Smooth muscle cell (in vitro differentiated cells): ENCODE data around the gene CNOT6L. TPM values are rescaled to one million over a fixed set of nuclear protein-coding genes. Genes with fewer than 3 reads are reported as not detected.

Experiments
- DNase-seq: peaks from one replicate; lab custom pipeline; 2025; ENCODE audit not compliant: unreplicated experiment; lab: John Stamatoyannopoulos, UW
- H2AFZ ChIP-seq: fragments of 200-600 bp; sonication (generic); 2 replicates; pipeline ENCODE4 v1.6.0; 2016; ENCODE audit warnings: antibody characterized with exemption, low read depth, mild to moderate bottlenecking
- H3F3A ChIP-seq: fragments of 200-600 bp; sonication (generic); 2 replicates; pipeline ENCODE4 v1.6.0; 2017; ENCODE audit warnings: antibody characterized with exemption, low read depth
- H3K27ac ChIP-seq: fragments of 200-600 bp; sonication (generic); 2 replicates; pipeline ENCODE4 v1.5.1; 2016; ENCODE audit warnings: low read depth, mild to moderate bottlenecking
- H3K27me3 ChIP-seq: fragments of 200-600 bp; sonication (generic); 2 replicates; pipeline ENCODE4 v1.6.1; 2016; ENCODE audit warnings: low read depth, mild to moderate bottlenecking
- H3K36me3 ChIP-seq: fragments of 200-600 bp; sonication (generic); 2 replicates; pipeline ENCODE4 v1.5.1; 2016; ENCODE audit warnings: low read depth
- H3K4me1 ChIP-seq: fragments of 200-600 bp; sonication (generic); 2 replicates; pipeline ENCODE4 v1.5.1; 2016; ENCODE audit warnings: low read depth
- H3K4me2 ChIP-seq: fragments of 200-600 bp; sonication (generic); 2 replicates; pipeline ENCODE4 v1.6.0; 2016; ENCODE audit warnings: mild to moderate bottlenecking
- H3K4me3 ChIP-seq: fragments of 200-600 bp; sonication (generic); 2 replicates; pipeline ENCODE4 v1.5.1; 2016; ENCODE audit warnings: mild to moderate bottlenecking
- H3K79me2 ChIP-seq: fragments of 200-600 bp; sonication (generic); 2 replicates; pipeline ENCODE4 v1.6.0; 2016; ENCODE audit warnings: low read depth, mild to moderate bottlenecking
- H3K9ac ChIP-seq: fragments of 200-600 bp; sonication (generic); 2 replicates; pipeline ENCODE4 v1.6.0; 2016; ENCODE audit warnings: low read depth
- H3K9me3 ChIP-seq: fragments of 200-600 bp; sonication (generic); replicated peaks from 2 replicates; pipeline ENCODE4 v1.5.1; 2016; ENCODE audit warnings: low read depth
- H4K20me1 ChIP-seq: fragments of 200-600 bp; sonication (generic); 2 replicates; pipeline ENCODE4 v1.6.0; 2016; ENCODE audit warnings: low read depth
- WGBS: methylation state at CpG from one replicate; pipeline ENCODE4 v1.1.7; 2016; ENCODE audit warnings: low lambda C conversion rate; 5-methylcytosine and 5-hydroxymethylcytosine counted together
- polyA plus RNA-seq: library from polyadenylated mRNA; unstranded; fragments of >200 nt; fragmentation: Nextera tagmentation; extraction: Ambion mirVana; gene quantifications from 2 replicates; pipeline ENCODE4 v1.2.1, GENCODE V29; 2016
- total RNA-seq: library from RNA; depleted of rRNA; stranded (reverse); fragments of >200 nt; gene quantifications from 2 replicates; pipeline ENCODE4 v1.2.3, GENCODE V29; 2014
- TF ChIP-seq, protein P1 (sequence below): fragments of 200-600 bp; sonication (generic); IDR thresholded peaks from 2 replicates; pipeline ENCODE4 v1.5.1; 2017; ENCODE audit warnings: borderline replicate concordance, mild to moderate bottlenecking, antibody characterized with exemption; ENCODE audit not compliant: insufficient read depth, poor library complexity, severe bottlenecking

The CNOT6L gene
- total and polyA plus RNA-seq, 2 experiments from 2014 or later = 4.8 to 22.2 TPM

DNA sequence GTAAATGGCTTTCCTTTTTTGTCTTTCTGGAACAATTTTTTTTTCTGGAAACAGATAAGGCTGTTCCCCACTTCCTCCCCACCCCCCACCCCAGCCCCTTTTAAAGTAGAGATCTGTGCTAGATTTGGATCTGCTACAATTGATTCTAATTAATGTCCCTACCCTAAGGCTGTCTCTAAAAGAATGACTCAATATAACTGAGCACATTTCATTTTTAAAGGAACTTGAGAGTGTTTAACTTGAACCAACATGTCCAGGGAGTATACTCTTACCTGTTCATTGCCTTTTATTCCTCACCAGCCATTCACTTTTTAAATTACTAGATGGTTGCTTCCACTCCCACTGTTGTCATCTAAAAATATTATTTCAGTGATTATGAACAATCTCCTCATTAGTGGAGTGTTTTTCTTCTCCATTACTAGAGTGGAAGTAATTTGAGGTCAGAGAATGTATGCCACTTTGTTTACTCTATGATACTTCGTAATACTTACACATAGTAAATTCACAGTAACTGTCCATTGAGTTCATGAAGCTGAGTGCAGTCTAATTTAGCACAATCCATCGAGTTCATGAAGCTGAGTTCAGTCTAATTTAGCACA is 14.1 kb upstream of the CNOT6L start:
- no peak overlapping the region for H3K9ac ChIP-seq
- no peak overlapping the region for H2AFZ ChIP-seq
- no peak overlapping the region for H3K27ac ChIP-seq
- no peaks in the 10 kb centered on the region for H3K79me2 ChIP-seq
- H3K27me3 ChIP-seq = peaks cover 7% of the 10 kb centered on the region
- WGBS = 80% methylated on average over 2 of the region's 2 CpGs
- H3K4me3 ChIP-seq = no peak overlapping the region
- H3K9me3 ChIP-seq = no peaks in the 10 kb centered on the region
- H3K4me2 ChIP-seq = no peak overlapping the region
- no peaks in the 10 kb centered on the region for H3K36me3 ChIP-seq
- TF ChIP-seq, protein P1, sequence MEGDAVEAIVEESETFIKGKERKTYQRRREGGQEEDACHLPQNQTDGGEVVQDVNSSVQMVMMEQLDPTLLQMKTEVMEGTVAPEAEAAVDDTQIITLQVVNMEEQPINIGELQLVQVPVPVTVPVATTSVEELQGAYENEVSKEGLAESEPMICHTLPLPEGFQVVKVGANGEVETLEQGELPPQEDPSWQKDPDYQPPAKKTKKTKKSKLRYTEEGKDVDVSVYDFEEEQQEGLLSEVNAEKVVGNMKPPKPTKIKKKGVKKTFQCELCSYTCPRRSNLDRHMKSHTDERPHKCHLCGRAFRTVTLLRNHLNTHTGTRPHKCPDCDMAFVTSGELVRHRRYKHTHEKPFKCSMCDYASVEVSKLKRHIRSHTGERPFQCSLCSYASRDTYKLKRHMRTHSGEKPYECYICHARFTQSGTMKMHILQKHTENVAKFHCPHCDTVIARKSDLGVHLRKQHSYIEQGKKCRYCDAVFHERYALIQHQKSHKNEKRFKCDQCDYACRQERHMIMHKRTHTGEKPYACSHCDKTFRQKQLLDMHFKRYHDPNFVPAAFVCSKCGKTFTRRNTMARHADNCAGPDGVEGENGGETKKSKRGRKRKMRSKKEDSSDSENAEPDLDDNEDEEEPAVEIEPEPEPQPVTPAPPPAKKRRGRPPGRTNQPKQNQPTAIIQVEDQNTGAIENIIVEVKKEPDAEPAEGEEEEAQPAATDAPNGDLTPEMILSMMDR = no peak
- no peak for DNase-seq
- no peaks in the 10 kb centered on the region for H3F3A ChIP-seq
- no peaks in the 10 kb centered on the region for H4K20me1 ChIP-seq
- H3K4me1 ChIP-seq = no peaks in the 10 kb centered on the region

DNA sequence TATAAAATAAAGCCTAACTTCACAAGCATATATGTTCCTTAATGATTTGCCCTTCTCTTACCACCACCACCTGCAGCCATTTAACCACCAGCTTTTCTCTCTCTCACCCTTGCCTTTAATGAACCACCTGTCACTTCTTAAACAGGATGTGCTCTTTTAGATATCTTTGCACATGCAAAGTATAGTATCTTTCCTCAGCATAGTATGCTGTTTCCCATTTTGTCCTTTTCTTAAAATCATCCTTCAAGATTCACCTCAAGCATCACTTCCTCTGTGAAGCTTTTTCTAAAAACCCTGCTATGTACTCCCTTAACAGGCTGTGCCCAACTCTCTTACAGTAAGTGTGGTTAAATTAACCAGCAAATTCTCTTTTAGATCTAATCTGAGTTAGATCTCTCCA is 8.2 kb upstream of the CNOT6L start:
- no peaks in the 10 kb centered on the region for H3K4me1 ChIP-seq

DNA sequence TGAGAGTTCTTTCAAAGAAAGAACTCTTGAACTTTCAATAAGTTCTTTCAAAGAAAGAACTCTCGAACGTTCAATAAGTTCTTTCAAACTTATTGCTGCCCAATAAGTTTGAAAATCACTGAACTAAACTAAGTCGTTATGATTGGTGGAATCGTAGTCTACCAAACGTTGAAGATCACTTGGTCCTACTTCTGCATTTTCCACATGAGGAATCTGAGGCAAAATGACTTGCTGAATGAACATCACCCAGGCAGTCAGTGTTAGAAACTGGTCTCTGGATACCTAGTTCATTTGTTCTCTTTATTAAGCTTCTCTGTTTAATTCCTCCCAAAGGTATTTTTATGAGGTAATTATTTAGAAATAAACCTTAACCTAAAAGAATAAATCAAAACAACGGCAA is 7.1 kb upstream of the CNOT6L start:
- TF ChIP-seq, protein P1 = no peak
- H3K4me1 ChIP-seq = no peaks in the 10 kb centered on the region
- H2AFZ ChIP-seq = no peak overlapping the region
- H3K9me3 ChIP-seq = no peaks in the 10 kb centered on the region
- no peaks in the 10 kb centered on the region for H3K36me3 ChIP-seq
- no peak overlapping the region for H3K27ac ChIP-seq
- H3K4me2 ChIP-seq = no peak overlapping the region
- H3K9ac ChIP-seq = no peak overlapping the region
- no peaks in the 10 kb centered on the region for H3F3A ChIP-seq
- WGBS = 82% methylated on average over 6 of the region's 6 CpGs
- H4K20me1 ChIP-seq = no peaks in the 10 kb centered on the region
- no peaks in the 10 kb centered on the region for H3K79me2 ChIP-seq
- peaks cover 32% of the 10 kb centered on the region for H3K27me3 ChIP-seq
- no peak for DNase-seq
- no peak overlapping the region for H3K4me3 ChIP-seq

More for the DNA sequence above, 8.2 kb upstream of the CNOT6L start:
- Histone ChIP-seq H3K4me3 (no peak overlapping the region), H3F3A (no peaks in the 10 kb centered on the region), H4K20me1 (no peaks in the 10 kb centered on the region), H3K79me2 (no peaks in the 10 kb centered on the region), H3K4me2 (no peak overlapping the region), H3K27me3 (peaks cover 32% of the 10 kb centered on the region), H3K27ac (no peak overlapping the region), H3K36me3 (no peaks in the 10 kb centered on the region), H3K9ac (no peak overlapping the region), H2AFZ (no peak overlapping the region), H3K9me3 (no peaks in the 10 kb centered on the region)
- DNase-seq = no peak
- TF ChIP-seq, protein P1 = no peak

DNA sequence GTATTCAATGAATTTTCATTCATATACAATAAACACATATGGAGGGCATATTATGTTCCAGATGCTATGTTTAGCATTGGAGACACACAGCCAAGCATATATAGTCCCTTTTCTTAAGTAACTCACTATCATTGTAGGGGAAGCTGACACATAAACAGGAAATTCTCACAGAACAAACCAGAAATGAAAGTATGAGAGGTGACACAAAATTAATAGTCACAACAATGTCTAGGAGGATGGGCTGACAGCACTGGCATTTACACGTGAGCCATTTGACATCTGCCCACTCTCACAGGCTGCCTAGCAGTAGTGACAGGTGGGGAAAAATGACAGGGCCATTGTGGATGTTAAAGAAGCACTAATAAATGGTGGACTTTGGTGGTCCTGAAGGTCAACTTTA is 2.6 kb upstream of the CNOT6L start:
- Histone ChIP-seq H3K27me3 (peaks cover 18% of the 10 kb centered on the region), H3K27ac (no peak overlapping the region), H3K9me3 (no peaks in the 10 kb centered on the region), H4K20me1 (peaks cover 17% of the 10 kb centered on the region), H3K4me1 (peaks cover 5% of the 10 kb centered on the region), H3K36me3 (no peaks in the 10 kb centered on the region), H2AFZ (no peak overlapping the region), H3K4me2 (no peak overlapping the region), H3F3A (peaks cover 23% of the 10 kb centered on the region), H3K4me3 (no peak overlapping the region), H3K79me2 (peaks cover 13% of the 10 kb centered on the region), H3K9ac (no peak overlapping the region)
- TF ChIP-seq, protein P1 = no peak
- WGBS = 84% methylated on average over 1 of the region's 1 CpG
- no peak for DNase-seq
